ENCODE measurements around the gene HOXB3.

- TF ChIP-seq CTCF (IDR thresholded peaks at IDR 0.05) = no peak
- TF ChIP-seq POLR2A (IDR thresholded peaks at IDR 0.05) = no peak
- TF ChIP-seq POLR2AphosphoS5 (IDR thresholded peaks at IDR 0.05) = no peak
Observed at GRCh38 chr17:48620461-48621139, 30.6 kb upstream of the HOXB3 start.
